Lower lobe of right lung (tissue), 2 donors: ENCODE results near the gene HSPBP1. TPM values are rescaled to one million over a fixed set of nuclear protein-coding genes. Genes with fewer than 3 reads are reported as not detected.

Experiments used
- ATAC-seq, 2 donors: fragments of 200-7000 bp; cut with Tn5 transposase; one replicate each; pipeline ENCODE4 v1.9.1; 2020 to 2022; ENCODE audit warnings: mild to moderate bottlenecking in 2 of 2, moderate library complexity in 2 of 2
- DNase-seq: peaks from one replicate; pipeline ENCODE4 v3.0.0-alpha.2; 2020
- H3K27ac ChIP-seq: fragments of 200-600 bp; one replicate; pipeline ENCODE4 v1.8.0; 2022
- H3K27me3 ChIP-seq: fragments of 200-600 bp; one replicate; pipeline ENCODE4 v1.8.0; 2022; ENCODE audit warnings: low read depth
- H3K36me3 ChIP-seq: fragments of 200-600 bp; one replicate; pipeline ENCODE4 v1.8.0; 2022; ENCODE audit warnings: mild to moderate bottlenecking
- H3K4me1 ChIP-seq: fragments of 200-600 bp; one replicate; pipeline ENCODE4 v1.8.0; 2022
- H3K4me3 ChIP-seq: fragments of 200-600 bp; one replicate; pipeline ENCODE4 v1.8.0; 2022; ENCODE audit warnings: mild to moderate bottlenecking
- H3K9me3 ChIP-seq: fragments of 200-600 bp; one replicate; pipeline ENCODE4 v1.8.0; 2022
- intact Hi-C: fragments of 100-400 bp; cut with DNase I; formaldehyde crosslinking; loops from one replicate; pipeline ENCODE4 v1.11.0; 2022
- microRNA-seq: library from miRNA; unstranded; fragments of <30 nt; microRNA quantifications from one replicate; pipeline ENCODE4 v1.2.0, GENCODE V29; 2020; ENCODE audit warnings: borderline number of aligned reads
- total RNA-seq: library from RNA; stranded (reverse); fragmentation: NEBNext Ultra II Directional; extraction: Animal tissue kit (Norgen Biotek cat#: 25700); gene quantifications from one replicate; pipeline ENCODE4 v1.2.1, GENCODE V29; 2021
- TF ChIP-seq, protein P1 (sequence below): fragments of 200-600 bp; IDR thresholded peaks from one replicate; pipeline ENCODE4 v1.8.0; 2022; ENCODE audit warnings: antibody characterized with exemption, mild to moderate bottlenecking
- donor health status: DM: no; HTN: yes; CAD: no; lungs with severe emphysema.

Gene HSPBP1
- total RNA-seq, 1 donor from 2014 or later = 23.9 TPM

GRCh38 chr19:55223291-55224037, 56.4 kb downstream of the HSPBP1 start:
- TF ChIP-seq, protein P1, sequence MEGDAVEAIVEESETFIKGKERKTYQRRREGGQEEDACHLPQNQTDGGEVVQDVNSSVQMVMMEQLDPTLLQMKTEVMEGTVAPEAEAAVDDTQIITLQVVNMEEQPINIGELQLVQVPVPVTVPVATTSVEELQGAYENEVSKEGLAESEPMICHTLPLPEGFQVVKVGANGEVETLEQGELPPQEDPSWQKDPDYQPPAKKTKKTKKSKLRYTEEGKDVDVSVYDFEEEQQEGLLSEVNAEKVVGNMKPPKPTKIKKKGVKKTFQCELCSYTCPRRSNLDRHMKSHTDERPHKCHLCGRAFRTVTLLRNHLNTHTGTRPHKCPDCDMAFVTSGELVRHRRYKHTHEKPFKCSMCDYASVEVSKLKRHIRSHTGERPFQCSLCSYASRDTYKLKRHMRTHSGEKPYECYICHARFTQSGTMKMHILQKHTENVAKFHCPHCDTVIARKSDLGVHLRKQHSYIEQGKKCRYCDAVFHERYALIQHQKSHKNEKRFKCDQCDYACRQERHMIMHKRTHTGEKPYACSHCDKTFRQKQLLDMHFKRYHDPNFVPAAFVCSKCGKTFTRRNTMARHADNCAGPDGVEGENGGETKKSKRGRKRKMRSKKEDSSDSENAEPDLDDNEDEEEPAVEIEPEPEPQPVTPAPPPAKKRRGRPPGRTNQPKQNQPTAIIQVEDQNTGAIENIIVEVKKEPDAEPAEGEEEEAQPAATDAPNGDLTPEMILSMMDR = no peak
- H3K27ac ChIP-seq = no peak overlapping the region
- H3K9me3 ChIP-seq = no peaks in the 10 kb centered on the region
- no peak for DNase-seq
- no peak for ATAC-seq
- H3K4me3 ChIP-seq = no peak overlapping the region
- H3K27me3 ChIP-seq = no peaks in the 10 kb centered on the region
- H3K4me1 ChIP-seq = no peaks in the 10 kb centered on the region
- peaks cover 21% of the 10 kb centered on the region for H3K36me3 ChIP-seq
- intact Hi-C loops = no loop called here

DNA sequence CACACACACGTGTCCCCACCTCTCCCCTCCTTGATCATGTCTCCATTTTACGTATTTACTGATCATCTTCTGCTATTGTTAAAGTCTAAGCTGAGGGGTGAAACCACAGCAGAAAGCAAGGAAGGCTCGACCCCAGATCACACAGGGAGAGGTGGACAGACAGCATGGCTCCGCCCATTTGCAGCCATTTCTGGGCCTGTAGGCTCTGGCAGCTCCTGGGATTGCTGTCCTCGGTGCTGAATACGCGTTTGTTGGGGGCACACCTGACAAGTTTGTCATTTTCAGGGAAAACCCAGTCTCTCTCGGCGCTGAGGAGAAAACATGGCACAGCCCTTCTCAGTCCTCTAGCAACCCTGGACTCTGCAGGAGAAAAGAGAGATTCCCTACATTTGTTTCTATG, 59.4 kb downstream of the HSPBP1 start:
- no peaks in the 10 kb centered on the region for H3K36me3 ChIP-seq
- H3K27me3 ChIP-seq = no peaks in the 10 kb centered on the region
- intact Hi-C loops = no loop called here
- TF ChIP-seq, protein P1 = no peak
- peaks cover 11% of the 10 kb centered on the region for H3K4me1 ChIP-seq
- no peak overlapping the region for H3K27ac ChIP-seq
- DNase-seq = no peak
- H3K4me3 ChIP-seq = no peak overlapping the region
- ATAC-seq = no peak
- H3K9me3 ChIP-seq = no peaks in the 10 kb centered on the region

- H3K4me3 ChIP-seq = peak overlapping the region; percentile 52
- DNase-seq = peak; percentile 78
- TF ChIP-seq, protein P1 = no peak
- ATAC-seq = peak; percentile 83 to 92
- H3K27me3 ChIP-seq = peaks cover 7% of the 10 kb centered on the region
- peak overlapping the region; percentile 68 for H3K27ac ChIP-seq
- H3K9me3 ChIP-seq = no peaks in the 10 kb centered on the region
- H3K36me3 ChIP-seq = no peaks in the 10 kb centered on the region
- intact Hi-C loops = no loop called here
- H3K4me1 ChIP-seq = peaks cover 11% of the 10 kb centered on the region
Measured at GRCh38 chr19:55216461-55217198, 63.3 kb downstream of the HSPBP1 start.

DNA sequence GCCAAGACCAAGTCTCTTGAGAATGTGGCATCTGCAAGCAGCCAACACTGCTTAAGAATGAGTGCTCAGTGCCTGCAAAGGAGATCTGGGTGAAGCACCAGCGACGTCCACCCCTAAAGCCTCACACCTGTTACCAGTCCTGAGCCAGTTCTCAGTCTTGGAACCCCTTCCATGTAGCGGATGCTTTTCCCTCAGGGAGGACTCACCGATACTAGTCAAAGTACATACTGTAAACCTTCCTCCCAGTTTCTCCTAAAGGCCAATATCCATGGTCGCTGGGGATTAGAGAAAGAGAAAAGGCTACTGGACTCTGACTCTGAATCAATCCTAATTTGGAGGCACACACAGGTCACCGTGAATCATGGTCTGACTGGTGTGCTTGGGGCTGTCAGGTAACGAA, 66.4 kb downstream of the HSPBP1 start:
- Histone ChIP-seq H3K36me3 (no peaks in the 10 kb centered on the region), H3K27ac (no peak overlapping the region), H3K4me3 (no peak overlapping the region), H3K27me3 (peaks cover 7% of the 10 kb centered on the region), H3K4me1 (peaks cover 11% of the 10 kb centered on the region), H3K9me3 (no peaks in the 10 kb centered on the region)
- DNase-seq = no peak
- TF ChIP-seq, protein P1 = no peak
- ATAC-seq = no peak
- intact Hi-C loops = no loop called here

GRCh38 chr19:55212447-55212846, 67.5 kb downstream of the HSPBP1 start:
- ATAC-seq (peak in 1 of 2 donors; percentile 20), DNase-seq (no peak)
- no peak overlapping the region for H3K4me3 ChIP-seq
- H3K4me1 ChIP-seq = peaks cover 10% of the 10 kb centered on the region
- TF ChIP-seq, protein P1 = peak; percentile 35
- peaks cover 7% of the 10 kb centered on the region for H3K27me3 ChIP-seq
- no peak overlapping the region for H3K27ac ChIP-seq
- intact Hi-C loops = no loop called here
- H3K36me3 ChIP-seq = no peaks in the 10 kb centered on the region
- no peaks in the 10 kb centered on the region for H3K9me3 ChIP-seq

Small RNA genes within 50 kb of the gene (microRNA-seq; reads per million reads assigned to microRNA genes)
- gene MIR6802 = not detected
- gene MIR6803 = 3.0 reads per million
- not detected for gene MIR6804

Other genes starting within 250 kb of the HSPBP1 start
- gene GP6, start 241.8 kb downstream of the HSPBP1 start, total RNA-seq = 0.95 TPM
- gene RDH13, start 217.0 kb downstream of the HSPBP1 start, total RNA-seq = 26.0 TPM
- gene EPS8L1, start 204.2 kb downstream of the HSPBP1 start, total RNA-seq = 28.1 TPM
- 103 TPM for gene PPP1R12C, start 162.5 kb downstream of the HSPBP1 start, total RNA-seq
- not detected for gene TNNT1, start 130.9 kb downstream of the HSPBP1 start, total RNA-seq
- 2.3 TPM for gene TNNI3, start 122.4 kb downstream of the HSPBP1 start, total RNA-seq
- gene DNAAF3, start 113.5 kb downstream of the HSPBP1 start, total RNA-seq = 12.8 TPM
- gene SYT5, start 99.8 kb downstream of the HSPBP1 start, total RNA-seq = not detected
- gene PTPRH, start 70.6 kb downstream of the HSPBP1 start, total RNA-seq = 0.30 TPM
- gene TMEM86B, start 51.3 kb downstream of the HSPBP1 start, total RNA-seq = 4.8 TPM
- gene PPP6R1, start 21.1 kb downstream of the HSPBP1 start, total RNA-seq = 69.1 TPM
- 1.0 TPM for gene BRSK1, start 3.9 kb upstream of the HSPBP1 start, total RNA-seq
- 45.5 TPM for gene TMEM150B, start 45.2 kb upstream of the HSPBP1 start, total RNA-seq
- gene KMT5C, start 59.8 kb upstream of the HSPBP1 start, total RNA-seq = 14.7 TPM
- gene COX6B2, start 74.6 kb upstream of the HSPBP1 start, total RNA-seq = not detected
- gene GARIN5B, start 83.2 kb upstream of the HSPBP1 start, total RNA-seq = not detected
- gene IL11, start 90.4 kb upstream of the HSPBP1 start, total RNA-seq = not detected
- 16.2 TPM for gene TMEM190, start 96.7 kb upstream of the HSPBP1 start, total RNA-seq
- 16.4 TPM for gene TMEM238, start 104.2 kb upstream of the HSPBP1 start, total RNA-seq
- gene RPL28, start 105.8 kb upstream of the HSPBP1 start, total RNA-seq = 1,501 TPM
- gene UBE2S, start 127.7 kb upstream of the HSPBP1 start, total RNA-seq = 18.6 TPM
- not detected for gene SHISA7, start 163.2 kb upstream of the HSPBP1 start, total RNA-seq
- 28.6 TPM for gene ISOC2, start 181.5 kb upstream of the HSPBP1 start, total RNA-seq
- gene C19orf85, start 184.6 kb upstream of the HSPBP1 start, total RNA-seq = not detected
- gene ZNF628, start 196.5 kb upstream of the HSPBP1 start, total RNA-seq = 7.1 TPM
- 16.6 TPM for gene NAT14, start 205.1 kb upstream of the HSPBP1 start, total RNA-seq
- 4.7 TPM for gene SSC5D, start 208.3 kb upstream of the HSPBP1 start, total RNA-seq